Skin of body (tissue), 2 donors: ENCODE results near the gene MME. TPM values are rescaled to one million over a fixed set of nuclear protein-coding genes. Genes with fewer than 3 reads are reported as not detected.
"Not testable (repeated sequence)": the region's sequence is repeated elsewhere in the genome, so short reads cannot be mapped to it uniquely, and the experiment has no call there.

Source experiments
- DNase-seq: peaks from one replicate; lab custom pipeline; 2025; lab: John Stamatoyannopoulos, UW
- total RNA-seq: library from RNA; depleted of rRNA; stranded (reverse); fragments of >200 nt; gene quantifications from one replicate; pipeline ENCODE4 v1.2.3, GENCODE V29; 2014

Gene MME
- total RNA-seq, 1 donor from 2014 or later, result 55.5 TPM

GRCh38 chr3:155084567-155084966, 4.4 kb downstream of the MME start:
- no peak for DNase-seq

GRCh38 chr3:155086051-155086450, 5.9 kb downstream of the MME start:
- no peak for DNase-seq

- DNase-seq, result no peak
Measured at GRCh38 chr3:155088706-155089345, 8.7 kb downstream of the MME start.

- DNase-seq, result no peak
Measured at GRCh38 chr3:155089495-155089894, 9.4 kb downstream of the MME start.

- no peak for DNase-seq
Measured at GRCh38 chr3:155093261-155093660, 13.1 kb downstream of the MME start.

GRCh38 chr3:155096303-155097008, 16.3 kb downstream of the MME start:
- no peak for DNase-seq

GRCh38 chr3:155097009-155097349, 16.9 kb downstream of the MME start:
- no peak for DNase-seq

- DNase-seq, result peak; percentile 16
Measured at GRCh38 chr3:155101398-155101797, 21.3 kb downstream of the MME start.

- no peak for DNase-seq
Measured at GRCh38 chr3:155102329-155102728, 22.2 kb downstream of the MME start.

- no peak for DNase-seq
Measured at GRCh38 chr3:155103686-155104085, 23.6 kb downstream of the MME start.

GRCh38 chr3:155106119-155106518, 26.0 kb downstream of the MME start:
- DNase-seq, result no peak

- no peak for DNase-seq
Measured at GRCh38 chr3:155110022-155110421, 29.9 kb downstream of the MME start.

- DNase-seq, result peak; percentile 2
Measured at GRCh38 chr3:155110996-155111901, 31.1 kb downstream of the MME start.

- DNase-seq, result no peak
Measured at GRCh38 chr3:155111971-155112370, 31.9 kb downstream of the MME start.

- DNase-seq, result no peak
Measured at GRCh38 chr3:155112661-155113389, 32.7 kb downstream of the MME start.

- DNase-seq, result not testable (repeated sequence)
Measured at GRCh38 chr3:155124745-155125144, 44.6 kb downstream of the MME start.

- DNase-seq, result no peak
Measured at GRCh38 chr3:155129396-155129795, 49.3 kb downstream of the MME start.

- no peak for DNase-seq
Measured at GRCh38 chr3:155130001-155130400, 49.9 kb downstream of the MME start.

- DNase-seq, result no peak
Measured at GRCh38 chr3:155131104-155131503, 51.0 kb downstream of the MME start.

- DNase-seq, result not testable (repeated sequence)
Measured at GRCh38 chr3:155134311-155134710, 54.2 kb downstream of the MME start.

GRCh38 chr3:155135003-155135402, 54.9 kb downstream of the MME start:
- no peak for DNase-seq

- no peak for DNase-seq
Measured at GRCh38 chr3:155138677-155139076, 58.6 kb downstream of the MME start.
